PFSK-1 (cell line): ENCODE results near the gene NSMF.

Experiments used
- FOXP2 ChIP-seq: optimal IDR thresholded peaks from 2 replicates; pipeline ENCODE3; 2011; ENCODE audit warnings: borderline replicate concordance, control low read depth, inconsistent platforms; ENCODE audit not compliant: insufficient read depth; ENCODE audit errors: extremely low read length, extremely low read depth
- POLR2AphosphoS5 ChIP-seq: IDR thresholded peaks from 2 replicates; pipeline ENCODE4 v1.6.1; 2012; ENCODE audit warnings: low read depth, mild to moderate bottlenecking, control low read depth, low read length, moderate library complexity
- REST ChIP-seq, 2 experiments: IDR thresholded peaks; 2 replicates each; pipeline versions ENCODE4 v1.6.1 to v1.8.0; 2011 to 2012; ENCODE audit warnings: low read depth in 2 of 2, low read length in 2 of 2, control low read depth in 1 of 2, inconsistent platforms in 1 of 2, mild to moderate bottlenecking in 1 of 2, moderate library complexity in 1 of 2; ENCODE audit not compliant: insufficient read depth in 1 of 2
- SIN3A ChIP-seq: IDR thresholded peaks from 2 replicates; pipeline ENCODE4 v1.6.1; 2012; ENCODE audit warnings: mild to moderate bottlenecking, low read length, moderate library complexity, borderline replicate concordance; ENCODE audit not compliant: insufficient read depth
- TAF1 ChIP-seq: IDR thresholded peaks from 2 replicates; pipeline ENCODE4 v1.6.1; 2012; ENCODE audit warnings: low read length, control low read depth, borderline replicate concordance; ENCODE audit not compliant: insufficient read depth

DNA sequence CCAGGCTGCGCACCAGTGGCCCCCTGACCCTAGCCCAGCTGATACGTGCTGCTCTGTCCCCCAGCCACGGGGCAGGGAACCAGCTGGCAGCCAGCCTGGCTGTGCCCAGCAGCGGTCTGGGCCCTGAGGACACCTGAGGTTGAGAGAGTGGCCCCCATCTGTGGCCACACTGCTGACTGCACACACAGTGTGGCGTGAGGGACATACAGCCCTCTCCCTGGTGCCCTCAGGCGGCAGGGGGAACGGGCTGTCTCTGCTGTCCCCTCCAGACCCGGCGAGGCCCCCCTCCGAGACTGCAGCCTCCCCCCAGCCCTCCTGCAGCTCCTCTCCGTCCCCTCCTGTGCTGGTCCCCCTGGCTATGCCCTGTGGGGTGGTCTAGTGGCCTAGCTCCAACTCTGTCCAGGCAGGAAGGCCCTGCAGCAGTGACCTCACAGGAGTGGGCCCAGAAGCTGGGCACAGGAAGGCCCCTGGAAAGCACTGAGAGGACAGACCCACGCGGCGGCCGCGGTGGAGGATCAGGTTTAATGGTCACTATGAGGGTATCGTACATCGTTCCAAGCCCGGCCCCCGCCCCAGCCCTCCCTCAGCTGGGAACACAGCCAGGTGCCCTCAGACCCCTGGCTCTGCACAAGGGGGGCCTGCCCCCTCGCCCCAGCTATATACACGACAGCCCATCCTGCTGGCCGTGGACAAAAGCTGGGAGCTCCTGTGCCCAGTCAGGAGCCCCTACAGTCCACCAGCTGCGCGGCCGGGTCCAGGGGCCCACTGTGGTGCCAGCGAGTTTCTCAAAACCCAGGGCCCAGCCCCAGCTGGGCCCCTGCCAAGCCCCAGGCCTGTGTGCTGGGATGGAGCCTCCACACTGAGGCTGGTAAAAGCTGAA is 11.2 kb downstream of the NSMF start:
- no peak for TF ChIP-seq POLR2AphosphoS5
- TF ChIP-seq REST (IDR thresholded peaks at IDR 0.05; ENCODE audit: insufficient read depth in 1 of 2, low read depth in 2 of 2, low read length in 2 of 2) = no peak
- TF ChIP-seq FOXP2 = no peak
- TF ChIP-seq TAF1 = no peak
- no peak for TF ChIP-seq SIN3A
